ENCODE results near the gene THUMPD1. TPM values are rescaled to one million over a fixed set of nuclear protein-coding genes. Genes with fewer than 3 reads are reported as not detected.

The THUMPD1 gene
- total RNA-seq, 1 experiment from 2014 or later: 33.9 TPM

DNA sequence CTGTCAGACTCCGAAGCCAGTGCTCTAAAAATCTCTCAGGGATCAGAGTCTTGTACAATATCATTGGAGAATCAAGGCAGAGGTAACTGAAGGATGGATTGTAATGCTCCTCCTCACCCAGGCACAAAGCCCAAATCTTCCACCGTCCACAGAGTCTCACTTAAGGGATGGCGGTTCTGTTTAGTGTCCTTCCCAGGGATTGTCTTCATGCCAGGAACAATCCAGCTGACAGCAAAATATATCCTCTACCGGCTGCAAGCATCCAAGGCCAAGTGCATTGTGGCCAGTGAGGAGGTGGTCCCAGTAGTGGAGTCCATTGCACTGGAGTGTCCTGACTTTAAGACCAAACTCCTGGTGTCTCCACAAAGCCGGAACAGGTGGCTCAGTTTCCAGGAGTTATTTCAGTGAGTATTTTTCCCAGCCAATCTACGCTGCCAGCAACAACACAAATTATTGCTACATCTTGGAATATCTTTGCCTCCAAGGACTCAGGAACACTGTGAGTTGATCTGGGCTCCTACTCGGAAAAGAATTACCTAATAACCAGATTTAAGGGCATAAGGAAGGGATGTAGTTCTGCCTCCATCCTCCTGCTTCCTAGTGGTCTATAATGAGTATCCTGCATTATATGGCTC is 30.2 kb downstream of the THUMPD1 start:
- Histone ChIP-seq H3K27ac (ENCODE audit: low read depth, low read length) (no peak overlapping the region), H3K9me2 (ENCODE audit: insufficient read depth) (no peaks in the 10 kb centered on the region), H3K9ac (ENCODE audit: low read length) (no peak overlapping the region), H3K9me3 (ENCODE audit: control insufficient read depth in 1 of 2, insufficient read depth in 1 of 2, low read depth in 1 of 2, low read length in 2 of 2) (no peaks in the 10 kb centered on the region), H3K4me2 (ENCODE audit: low read length) (no peak overlapping the region), H4K20me1 (ENCODE audit: insufficient read depth) (no peaks in the 10 kb centered on the region), H2AFZ (ENCODE audit: low read depth, low read length, poor library complexity, severe bottlenecking) (no peak overlapping the region), H3K79me2 (ENCODE audit: insufficient read depth, low read length) (no peaks in the 10 kb centered on the region), H3K27me3 (ENCODE audit: insufficient read depth, low read length) (no peaks in the 10 kb centered on the region), H3K36me3 (ENCODE audit: control insufficient read depth in 1 of 2, insufficient read depth in 2 of 2, low read length in 2 of 2) (no peaks in the 10 kb centered on the region), H3K4me1 (ENCODE audit: control insufficient read depth in 1 of 2, insufficient read depth in 2 of 2, low read length in 2 of 2) (no peaks in the 10 kb centered on the region), H3K4me3 (replicated peaks in 1 of 2; ENCODE audit: low read depth in 1 of 2, low read length in 2 of 2) (no peak overlapping the region)
- TF ChIP-seq RAD21 (IDR thresholded peaks at IDR 0.05; ENCODE audit: low read depth) (no peak), FOSL1 (IDR thresholded peaks at IDR 0.05; ENCODE audit: low read depth) (no peak), CTCF (IDR thresholded peaks at IDR 0.05 in 2 of 3, conservative IDR thresholded peaks at IDR 0.05 in 1 of 3; ENCODE audit: borderline replicate concordance in 1 of 3, insufficient read depth in 1 of 3, low read depth in 2 of 3, low read length in 2 of 3) (no peak), CEBPB (IDR thresholded peaks at IDR 0.05; ENCODE audit: low read depth) (no peak), REST (IDR thresholded peaks at IDR 0.05; ENCODE audit: low read depth) (no peak), YY1 (IDR thresholded peaks at IDR 0.05; ENCODE audit: extremely low read depth, insufficient replicate concordance, low read depth, low read length) (no peak), JUND (IDR thresholded peaks at IDR 0.05) (no peak), EGR1 (IDR thresholded peaks at IDR 0.05; ENCODE audit: low read depth) (no peak), CBX3 (IDR thresholded peaks at IDR 0.05; ENCODE audit: low read depth) (no peak), ZNF274 (IDR thresholded peaks at IDR 0.05; ENCODE audit: low read depth, low read length) (no peak), ZFX (IDR thresholded peaks at IDR 0.05) (no peak), ELF1 (IDR thresholded peaks at IDR 0.05; ENCODE audit: borderline replicate concordance, low read depth) (no peak)
- TF ChIP-seq, protein P1, sequence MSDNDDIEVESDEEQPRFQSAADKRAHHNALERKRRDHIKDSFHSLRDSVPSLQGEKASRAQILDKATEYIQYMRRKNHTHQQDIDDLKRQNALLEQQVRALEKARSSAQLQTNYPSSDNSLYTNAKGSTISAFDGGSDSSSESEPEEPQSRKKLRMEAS (IDR thresholded peaks at IDR 0.05): no peak
- TF ChIP-seq, protein P2, sequence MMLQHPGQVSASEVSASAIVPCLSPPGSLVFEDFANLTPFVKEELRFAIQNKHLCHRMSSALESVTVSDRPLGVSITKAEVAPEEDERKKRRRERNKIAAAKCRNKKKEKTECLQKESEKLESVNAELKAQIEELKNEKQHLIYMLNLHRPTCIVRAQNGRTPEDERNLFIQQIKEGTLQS (IDR thresholded peaks at IDR 0.05): no peak
- ChIA-PET RAD21 (ENCODE audit: low non-redundant PET in 1 of 2, low total read pairs in 2 of 2, uncharacterized antibody in 2 of 2, unreplicated experiment in 2 of 2) (no interaction called here), POLR2A (no interaction called here), CTCF (no interaction called here)
- DNase-seq (ENCODE audit: low read depth, low spot score): no peak
- no TSS peak for BruUV-seq (replicated peaks)
- no peak for ATAC-seq
- intact Hi-C loops (cut with micrococcal nuclease): no loop called here

Measured in HCT116 (cell line).